H9 (cell line): Measurements from ENCODE around the gene RPL37A. TPM values are rescaled to one million over a fixed set of nuclear protein-coding genes. Genes with fewer than 3 reads are reported as not detected.

Experiments
- DNase-seq: peaks from one replicate; pipeline ENCODE4 v3.0.0-alpha.2; 2017
- H2AFZ ChIP-seq: one replicate; pipeline ENCODE4 v1.6.1; 2013; ENCODE audit warnings: mild to moderate bottlenecking, low read length, control low read depth, moderate library complexity
- H2AK5ac ChIP-seq: 2 replicates; pipeline ENCODE4 v1.6.1; 2013; ENCODE audit warnings: low read length, control low read depth, mixed read lengths; ENCODE audit not compliant: insufficient read length
- H2BK120ac ChIP-seq: one replicate; pipeline ENCODE4 v1.6.1; 2013; ENCODE audit warnings: low read depth, mild to moderate bottlenecking, low read length, control low read depth, inconsistent platforms; ENCODE audit not compliant: poor library complexity, severe bottlenecking
- H2BK12ac ChIP-seq: 2 replicates; pipeline ENCODE4 v1.6.1; 2013; ENCODE audit warnings: low read length, control low read depth, mixed read lengths, low read depth; ENCODE audit not compliant: insufficient read length
- H2BK15ac ChIP-seq: 2 replicates; pipeline ENCODE4 v1.6.1; 2013; ENCODE audit warnings: low read depth, low read length, control low read depth
- H2BK20ac ChIP-seq: one replicate; pipeline ENCODE4 v1.6.1; 2013; ENCODE audit warnings: low read depth, mild to moderate bottlenecking, low read length, control low read depth, inconsistent platforms; ENCODE audit not compliant: poor library complexity, severe bottlenecking
- H2BK5ac ChIP-seq: 2 replicates; pipeline ENCODE4 v1.6.1; 2013; ENCODE audit warnings: low read length, control low read depth, mixed read lengths; ENCODE audit not compliant: insufficient read length
- H3K14ac ChIP-seq: 2 replicates; pipeline ENCODE4 v1.6.1; 2013; ENCODE audit warnings: low read length, control low read depth; ENCODE audit not compliant: insufficient read depth
- H3K18ac ChIP-seq: 2 replicates; pipeline ENCODE4 v1.6.1; 2013; ENCODE audit warnings: low read depth, mild to moderate bottlenecking, mixed read lengths, low read length, control low read depth; ENCODE audit not compliant: insufficient read length
- H3K23ac ChIP-seq: 2 replicates; pipeline ENCODE4 v1.6.1; 2013; ENCODE audit warnings: low read length, control low read depth, mixed read lengths, low read depth; ENCODE audit not compliant: insufficient read length
- H3K23me2 ChIP-seq: 2 replicates; pipeline ENCODE4 v1.6.1; 2013; ENCODE audit warnings: low read depth, mild to moderate bottlenecking, mixed read lengths, low read length, control low read depth; ENCODE audit not compliant: insufficient read length, poor library complexity, severe bottlenecking
- H3K27ac ChIP-seq: 2 replicates; pipeline ENCODE4 v1.5.1; 2013; ENCODE audit warnings: low read length, control low read depth, mixed read lengths, low read depth; ENCODE audit not compliant: insufficient read length
- H3K27me3 ChIP-seq: 2 replicates; pipeline ENCODE4 v1.6.1; 2013; ENCODE audit warnings: low read length, control low read depth, inconsistent platforms; ENCODE audit not compliant: insufficient read depth
- H3K4ac ChIP-seq: 2 replicates; pipeline ENCODE4 v1.6.1; 2013; ENCODE audit warnings: low read depth, mild to moderate bottlenecking, control low read depth, inconsistent platforms, low read length, moderate library complexity
- H3K4me1 ChIP-seq: 2 replicates; pipeline ENCODE4 v1.6.1; 2013; ENCODE audit warnings: low read length, control low read depth, inconsistent platforms; ENCODE audit not compliant: insufficient read depth
- H3K4me2 ChIP-seq: 2 replicates; pipeline ENCODE4 v1.6.1; 2013; ENCODE audit warnings: low read length, control low read depth, mixed read lengths; ENCODE audit not compliant: insufficient read length, insufficient read depth
- H3K56ac ChIP-seq: 2 replicates; pipeline ENCODE4 v1.6.1; 2013; ENCODE audit warnings: low read depth, mild to moderate bottlenecking, mixed read lengths, low read length, control low read depth; ENCODE audit not compliant: insufficient read length
- H3K79me1 ChIP-seq: 2 replicates; pipeline ENCODE4 v1.6.1; 2013; ENCODE audit warnings: low read depth, mild to moderate bottlenecking, moderate library complexity, low read length, control low read depth, inconsistent platforms; ENCODE audit not compliant: insufficient read depth, poor library complexity, severe bottlenecking
- H3K79me2 ChIP-seq: 2 replicates; pipeline ENCODE4 v1.6.1; 2013; ENCODE audit warnings: low read length, control low read depth, inconsistent platforms; ENCODE audit not compliant: insufficient read depth
- H3K9ac ChIP-seq: 2 replicates; pipeline ENCODE4 v1.6.1; 2013; ENCODE audit warnings: low read length, control low read depth, mixed read lengths; ENCODE audit not compliant: insufficient read length; ENCODE audit errors: extremely low read depth
- H3K9me3 ChIP-seq: one replicate; pipeline ENCODE4 v1.6.1; 2013; ENCODE audit warnings: low read depth, low read length, inconsistent platforms; ENCODE audit not compliant: control insufficient read depth
- H3T11ph ChIP-seq: one replicate; pipeline ENCODE4 v1.6.1; 2013; ENCODE audit warnings: mild to moderate bottlenecking, low read length, control low read depth, inconsistent platforms
- H4K20me1 ChIP-seq: one replicate; pipeline ENCODE4 v1.6.1; 2013; ENCODE audit not compliant: control insufficient read depth, insufficient read length, insufficient read depth
- H4K5ac ChIP-seq: 2 replicates; pipeline ENCODE4 v1.6.1; 2013; ENCODE audit warnings: low read depth, mild to moderate bottlenecking, mixed read lengths, low read length, control low read depth; ENCODE audit not compliant: insufficient read length
- H4K8ac ChIP-seq: replicated peaks from 2 replicates; pipeline ENCODE4 v1.6.1; 2013; ENCODE audit warnings: low read length, control low read depth, mixed read lengths, low read depth; ENCODE audit not compliant: insufficient read length
- H4K91ac ChIP-seq: 2 replicates; pipeline ENCODE4 v1.6.1; 2013; ENCODE audit warnings: low read depth, mild to moderate bottlenecking, moderate library complexity, mixed read lengths, low read length, control low read depth; ENCODE audit not compliant: insufficient read length
- H3K27ac Mint-ChIP-seq, 3 experiments: 2 replicates in 2 of 3; 3 replicates in 1 of 3; pipeline ENCODE4 v1.8.0; 2020 to 2021; ENCODE audit warnings: mixed read lengths in 3 of 3, mild to moderate bottlenecking in 1 of 3, moderate library complexity in 1 of 3
- H3K27me3 Mint-ChIP-seq: 2 replicates; pipeline ENCODE4 v1.8.0; 2021; ENCODE audit warnings: low read depth, mild to moderate bottlenecking, moderate library complexity, mixed read lengths
- H3K36me3 Mint-ChIP-seq, 3 experiments: 2 replicates in 2 of 3; 3 replicates in 1 of 3; pipeline ENCODE4 v1.8.0; 2020 to 2021; ENCODE audit warnings: low read depth in 3 of 3, mixed read lengths in 3 of 3; ENCODE audit not compliant: insufficient read depth in 1 of 3
- H3K4me1 Mint-ChIP-seq, 2 experiments: 2 replicates each; pipeline ENCODE4 v1.8.0; 2020; ENCODE audit warnings: mixed read lengths in 2 of 2
- H3K4me3 Mint-ChIP-seq, 2 experiments: 2 replicates in 1 of 2; 3 replicates in 1 of 2; pipeline ENCODE4 v1.8.0; 2020 to 2021; ENCODE audit warnings: mild to moderate bottlenecking in 2 of 2, mixed read lengths in 2 of 2, moderate library complexity in 1 of 2
- H3K9me3 Mint-ChIP-seq, 2 experiments: 2 replicates in 1 of 2; 3 replicates in 1 of 2; pipeline ENCODE4 v1.8.0; 2020; ENCODE audit warnings: mild to moderate bottlenecking in 2 of 2, mixed read lengths in 2 of 2, moderate library complexity in 1 of 2
- WGBS: extraction: QIAGEN DNeasy Blood & Tissue Kit; methylation state at CpG from one replicate; pipeline ENCODE4 v1.1.7; 2013; ENCODE audit warnings: missing lambda C conversion rate, low lambda C conversion rate, mixed read lengths; ENCODE audit not compliant: insufficient read length; ENCODE audit errors: extremely low coverage; 5-methylcytosine and 5-hydroxymethylcytosine counted together
- total RNA-seq: library from RNA; stranded (reverse); gene quantifications from 2 replicates; pipeline ENCODE4 v1.2.1, GENCODE V29; 2021
- TF ChIP-seq, protein P1 (sequence below): fragments of 200-600 bp; sonication (generic); conservative IDR thresholded peaks from 3 replicates; pipeline ENCODE4 v1.8.0; 2021; ENCODE audit warnings: antibody characterized with exemption, mild to moderate bottlenecking

The RPL37A gene
- total RNA-seq, 1 experiment from 2014 or later, result 3,769 TPM

DNA sequence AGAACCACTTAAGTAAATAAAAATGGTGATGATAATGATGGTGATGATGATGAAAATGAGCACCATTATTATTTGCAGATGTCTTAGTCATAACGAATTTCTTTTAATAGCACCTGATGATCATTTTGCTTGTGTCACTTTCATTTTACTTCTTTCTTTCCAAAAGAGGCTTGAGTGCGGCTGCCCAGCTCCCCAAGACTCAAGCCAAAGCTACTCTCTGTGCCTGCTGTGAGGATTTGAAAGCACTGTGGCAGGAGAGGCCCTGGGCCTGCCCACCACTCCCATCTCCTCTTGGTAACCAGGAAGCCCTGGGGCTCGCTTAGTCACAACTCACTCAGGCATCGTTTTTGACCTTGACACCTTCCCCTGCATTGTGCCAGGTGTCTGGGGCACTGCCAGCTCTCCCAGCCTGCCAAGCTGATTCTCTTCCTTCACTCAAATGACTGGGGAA lies 41.2 kb downstream of the RPL37A start:
- Mint-ChIP-seq H3K27ac (no peak overlapping the region; a peak in 1 of 7 replicates), H3K27me3 (no peaks in the 10 kb centered on the region), H3K9me3 (peaks cover 0 to 3% of the 10 kb centered on the region in 2 experiments; a peak in 2 of 5 replicates), H3K4me3 (no peak overlapping the region), H3K36me3 (peaks cover 2 to 5% (median 5%) of the 10 kb centered on the region in 3 experiments; a peak in 5 of 7 replicates), H3K4me1 (peaks cover 13 to 16% of the 10 kb centered on the region in 2 experiments)
- H3K56ac ChIP-seq, result no peak overlapping the region
- no peaks in the 10 kb centered on the region for H3K23me2 ChIP-seq
- H2BK5ac ChIP-seq, result no peak overlapping the region
- H3K4ac ChIP-seq, result no peak overlapping the region
- no peak overlapping the region for H2BK120ac ChIP-seq
- no peak overlapping the region for H2BK12ac ChIP-seq
- no peak overlapping the region for H3K27ac ChIP-seq
- no peak overlapping the region for H4K5ac ChIP-seq
- H3K9ac ChIP-seq, result no peak overlapping the region
- DNase-seq, result no peak
- no peaks in the 10 kb centered on the region for H3K79me2 ChIP-seq
- TF ChIP-seq, protein P1, sequence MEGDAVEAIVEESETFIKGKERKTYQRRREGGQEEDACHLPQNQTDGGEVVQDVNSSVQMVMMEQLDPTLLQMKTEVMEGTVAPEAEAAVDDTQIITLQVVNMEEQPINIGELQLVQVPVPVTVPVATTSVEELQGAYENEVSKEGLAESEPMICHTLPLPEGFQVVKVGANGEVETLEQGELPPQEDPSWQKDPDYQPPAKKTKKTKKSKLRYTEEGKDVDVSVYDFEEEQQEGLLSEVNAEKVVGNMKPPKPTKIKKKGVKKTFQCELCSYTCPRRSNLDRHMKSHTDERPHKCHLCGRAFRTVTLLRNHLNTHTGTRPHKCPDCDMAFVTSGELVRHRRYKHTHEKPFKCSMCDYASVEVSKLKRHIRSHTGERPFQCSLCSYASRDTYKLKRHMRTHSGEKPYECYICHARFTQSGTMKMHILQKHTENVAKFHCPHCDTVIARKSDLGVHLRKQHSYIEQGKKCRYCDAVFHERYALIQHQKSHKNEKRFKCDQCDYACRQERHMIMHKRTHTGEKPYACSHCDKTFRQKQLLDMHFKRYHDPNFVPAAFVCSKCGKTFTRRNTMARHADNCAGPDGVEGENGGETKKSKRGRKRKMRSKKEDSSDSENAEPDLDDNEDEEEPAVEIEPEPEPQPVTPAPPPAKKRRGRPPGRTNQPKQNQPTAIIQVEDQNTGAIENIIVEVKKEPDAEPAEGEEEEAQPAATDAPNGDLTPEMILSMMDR, result no peak
- no peak overlapping the region; the same call in 1 of the 2 replicates for H3K14ac ChIP-seq
- no peak overlapping the region for H2AK5ac ChIP-seq
- no peaks in the 10 kb centered on the region for H3K27me3 ChIP-seq
- H2BK15ac ChIP-seq, result no peak overlapping the region
- H3K9me3 ChIP-seq, result no peaks in the 10 kb centered on the region
- no peak overlapping the region for H3K4me2 ChIP-seq
- H3K18ac ChIP-seq, result no peak overlapping the region
- no peak overlapping the region for H2AFZ ChIP-seq
- H3K79me1 ChIP-seq, result no peaks in the 10 kb centered on the region
- WGBS, result no CpG with 5 or more reads among the region's 4 CpGs
- H2BK20ac ChIP-seq, result no peak overlapping the region
- no peaks in the 10 kb centered on the region for H3K4me1 ChIP-seq
- no peak overlapping the region for H4K8ac ChIP-seq
- no peak overlapping the region for H4K91ac ChIP-seq
- no peak overlapping the region for H3K23ac ChIP-seq
- no peak overlapping the region for H3T11ph ChIP-seq
- peaks cover 3% of the 10 kb centered on the region for H4K20me1 ChIP-seq
